ENCODE data around the gene FAAP24.
"Not testable (repeated sequence)": the region's sequence is repeated elsewhere in the genome, so short reads cannot be mapped to it uniquely, and the experiment has no call there.

The FAAP24 gene

GRCh38 chr19:32971715-32972540 is at the start of gene FAAP24, which contains the start of gene CEP89:
Gene FAAP24 (plus strand): TSS chr19:32972242. CDS start chr19:32973197, 955 bp downstream.
Gene CEP89 (minus strand): TSS chr19:32971958. CDS start chr19:32971874, 84 bp downstream.
- DNase-seq = peak; percentile 99

- DNase-seq = no peak
Observed at GRCh38 chr19:32924200-32924599, 47.8 kb upstream of the FAAP24 start.

GRCh38 chr19:32928806-32929205 is 43.2 kb upstream of the FAAP24 start:
- DNase-seq = no peak

GRCh38 chr19:32930567-32930966 is 41.5 kb upstream of the FAAP24 start:
- no peak for DNase-seq

- no peak for DNase-seq
Observed at GRCh38 chr19:32933571-32933970, 38.5 kb upstream of the FAAP24 start.

GRCh38 chr19:32935629-32936028 is 36.4 kb upstream of the FAAP24 start:
- no peak for DNase-seq

- no peak for DNase-seq
Observed at GRCh38 chr19:32936065-32936464, 36.0 kb upstream of the FAAP24 start.

- not testable (repeated sequence) for DNase-seq
Observed at GRCh38 chr19:32941273-32941672, 30.8 kb upstream of the FAAP24 start.

- no peak for DNase-seq
Observed at GRCh38 chr19:32945260-32945659, 26.8 kb upstream of the FAAP24 start.

- DNase-seq = no peak
Observed at GRCh38 chr19:32966750-32967149, 5.3 kb upstream of the FAAP24 start.

GRCh38 chr19:32969549-32969948 is 2.5 kb upstream of the FAAP24 start:
- DNase-seq = no peak

- no peak for DNase-seq
Observed at GRCh38 chr19:32971012-32971595, 938 bp upstream of the FAAP24 start.

- DNase-seq = peak; percentile 59
Observed at GRCh38 chr19:32976223-32976805, 4.3 kb downstream of the FAAP24 start.

GRCh38 chr19:32977280-32977679 is 5.2 kb downstream of the FAAP24 start:
- DNase-seq = no peak

GRCh38 chr19:32977813-32978212 is 5.8 kb downstream of the FAAP24 start:
- DNase-seq = not testable (repeated sequence)

- not testable (repeated sequence) for DNase-seq
Observed at GRCh38 chr19:32979807-32980206, 7.8 kb downstream of the FAAP24 start.

GRCh38 chr19:32982488-32982887 is 10.4 kb downstream of the FAAP24 start:
- DNase-seq = not testable (repeated sequence)

GRCh38 chr19:32988254-32988653 is 16.2 kb downstream of the FAAP24 start:
- not testable (repeated sequence) for DNase-seq

- DNase-seq = no peak
Observed at GRCh38 chr19:32988724-32989123, 16.7 kb downstream of the FAAP24 start.

- not testable (repeated sequence) for DNase-seq
Observed at GRCh38 chr19:32995966-32996365, 23.9 kb downstream of the FAAP24 start.

- not testable (repeated sequence) for DNase-seq
Observed at GRCh38 chr19:32997061-32997464, 25.0 kb downstream of the FAAP24 start.

GRCh38 chr19:32997716-32998355 is 25.8 kb downstream of the FAAP24 start:
- no peak for DNase-seq

GRCh38 chr19:32998722-32999121 is 26.7 kb downstream of the FAAP24 start:
- no peak for DNase-seq
